K562 (cell line): ENCODE measurements around the gene ABL1. TPM values are rescaled to one million over a fixed set of nuclear protein-coding genes. Genes with fewer than 3 reads are reported as not detected.

Source experiments
- ATAC-seq: fragments of 200-7000 bp; cut with Tn5 transposase; 3 replicates; pipeline ENCODE4 v1.9.1; 2020; ENCODE audit warnings: moderate library complexity
- BruUV-seq: library from RNA; stranded (reverse); fragments of 400-500 nt; replicated peaks from 2 replicates; lab custom pipeline; 2021; lab: Mats Ljungman, UMichigan
- CTCF ChIA-PET: fragments of 300-600 bp; formaldehyde crosslinking; extraction: SDS; loops from one replicate; lab custom pipeline; 2021; ENCODE audit warnings: low intra/inter-chr PET ratio; lab: Yijun Ruan, JAX
- POLR2A ChIA-PET: fragments of 300-600, 350-650 bp; sonication (Branson Sonifier 250); formaldehyde crosslinking; extraction: SDS; loops from one replicate; lab custom pipeline; 2021; ENCODE audit warnings: antibody characterized with exemption, inconsistent platforms; lab: Yijun Ruan, JAX
- DNase-seq, 4 experiments: peaks; one replicate each; pipeline versions ENCODE4 v3.0.0 to v3.0.0-alpha.2; 2011 to 2018; ENCODE audit warnings: low spot score in 3 of 4, mixed read lengths in 3 of 4; ENCODE audit errors: extremely low read depth in 1 of 4
- FAIRE-seq: peaks from 2 replicates; lab custom pipeline; 2011; peaks lifted over from hg19 to GRCh38; lab: Jason Lieb, UNC
- H2AFZ ChIP-seq: 2 replicates; pipeline ENCODE4 v1.6.0; 2011; ENCODE audit warnings: low read depth, low read length, control low read depth, inconsistent platforms
- H3K27ac ChIP-seq: fragments of 200-600 bp; 3 replicates; pipeline ENCODE4 v1.8.0; 2011; ENCODE audit warnings: low read depth, mild to moderate bottlenecking, control low read depth, inconsistent platforms, low read length, moderate library complexity, mixed read lengths; ENCODE audit errors: extremely low read depth
- H3K27me3 ChIP-seq, 2 experiments: fragments of 300-600 bp in 1 of 2; 2 replicates in 1 of 2; 3 replicates in 1 of 2; pipeline versions ENCODE4 v1.6.0 to v1.8.0; 2011; ENCODE audit warnings: inconsistent platforms in 2 of 2, low read length in 2 of 2, mild to moderate bottlenecking in 1 of 2, mixed read lengths in 1 of 2, moderate library complexity in 1 of 2; ENCODE audit not compliant: control insufficient read depth in 2 of 2, insufficient read depth in 2 of 2
- H3K36me3 ChIP-seq: fragments of 300-600 bp; 3 replicates; pipeline ENCODE4 v1.8.0; 2011; ENCODE audit warnings: mild to moderate bottlenecking, low read length, inconsistent platforms; ENCODE audit not compliant: control insufficient read depth, insufficient read depth
- H3K4me1 ChIP-seq, 2 experiments: fragments of 200-600 bp in 1 of 2; replicated peaks in 1 of 2; 2 replicates in 1 of 2; 3 replicates in 1 of 2; pipeline versions ENCODE4 v1.5.1 to v1.8.0; 2011; ENCODE audit warnings: inconsistent platforms in 2 of 2, low read length in 2 of 2, mild to moderate bottlenecking in 1 of 2, mixed read lengths in 1 of 2, moderate library complexity in 1 of 2; ENCODE audit not compliant: control insufficient read depth in 2 of 2, insufficient read depth in 2 of 2
- H3K4me2 ChIP-seq: 2 replicates; pipeline ENCODE4 v1.6.1; 2011; ENCODE audit warnings: low read length, control low read depth, inconsistent platforms, mixed read lengths; ENCODE audit not compliant: insufficient read depth
- H3K4me3 ChIP-seq: fragments of 200-600 bp; sonication (generic), shearing (Covaris generic); 2 replicates; pipeline ENCODE4 v1.5.1; 2016; ENCODE audit warnings: control low read depth, inconsistent platforms
- H3K79me2 ChIP-seq: fragments of 200-600 bp; 3 replicates; pipeline ENCODE4 v1.8.0; 2011; ENCODE audit warnings: low read length, inconsistent platforms; ENCODE audit not compliant: control insufficient read depth, insufficient read depth
- H3K9ac ChIP-seq, 2 experiments: 2 replicates each; pipeline versions ENCODE4 v1.6.0 to v1.6.1; 2011; ENCODE audit warnings: low read depth in 2 of 2, low read length in 2 of 2, control low read depth in 1 of 2, inconsistent platforms in 1 of 2, mild to moderate bottlenecking in 1 of 2, mixed read lengths in 1 of 2; ENCODE audit not compliant: insufficient read depth in 1 of 2
- H3K9me1 ChIP-seq: one replicate; pipeline ENCODE4 v1.6.0; 2011; ENCODE audit warnings: inconsistent platforms, mild to moderate bottlenecking, low read length, moderate library complexity; ENCODE audit not compliant: control insufficient read depth, insufficient read depth
- H3K9me3 ChIP-seq: replicated peaks from 2 replicates; pipeline ENCODE4 v1.5.1; 2011; ENCODE audit warnings: low read depth, low read length, inconsistent platforms; ENCODE audit not compliant: control insufficient read depth, insufficient read depth
- H4K20me1 ChIP-seq: replicated peaks from 2 replicates; pipeline ENCODE4 v1.6.1; 2011; ENCODE audit warnings: low read length, inconsistent platforms, mixed read lengths; ENCODE audit not compliant: control insufficient read depth, insufficient read depth
- CBFB ChIP-seq: sonication (generic); formaldehyde crosslinking; IDR thresholded peaks from 2 replicates; pipeline ENCODE4 v1.4.0; 2020; ENCODE audit warnings: mild to moderate bottlenecking, missing genetic modification reagents
- CHCHD3 ChIP-seq: fragments of 250-450 bp; sonication (Bioruptor Pico); IDR thresholded peaks from 2 replicates; pipeline ENCODE4 v2.1.2; 2022; ENCODE audit warnings: mild to moderate bottlenecking
- DMBX1 ChIP-seq: fragments of 250-450 bp; sonication (Bioruptor Pico); IDR thresholded peaks from 2 replicates; pipeline ENCODE4 v1.8.0; 2022; ENCODE audit warnings: inconsistent platforms, mild to moderate bottlenecking, moderate library complexity, borderline replicate concordance
- FIP1L1 ChIP-seq: fragments of 200-400 bp; formaldehyde crosslinking; IDR thresholded peaks from 2 replicates; pipeline ENCODE4 v1.6.1; 2018; ENCODE audit warnings: mild to moderate bottlenecking, low read depth, low read length; ENCODE audit not compliant: poor library complexity, severe bottlenecking
- NFE2 ChIP-seq: IDR thresholded peaks from 2 replicates; pipeline ENCODE4 v1.6.1; 2014; ENCODE audit warnings: antibody characterized with exemption, low read depth
- POLR2B ChIP-seq: fragments of 450-650 bp; IDR thresholded peaks from 2 replicates; pipeline ENCODE4 v1.6.1; 2018; ENCODE audit warnings: low read depth; ENCODE audit not compliant: partially characterized antibody
- RBM22 ChIP-seq: fragments of 200-400 bp; formaldehyde crosslinking; IDR thresholded peaks from 2 replicates; pipeline ENCODE4 v1.6.1; 2018; ENCODE audit warnings: low read length, low read depth; ENCODE audit not compliant: poor library complexity, severe bottlenecking
- WGBS: fragments of 100-300 bp; shearing (Covaris generic); methylation state at CpG from one replicate; pipeline ENCODE4 v1.1.6; 2016; ENCODE audit warnings: low coverage, mixed read lengths; ENCODE audit not compliant: insufficient coverage; ENCODE audit errors: missing lambda C conversion rate; 5-methylcytosine and 5-hydroxymethylcytosine counted together
- in situ Hi-C: fragments of 300-500 bp; cut with MboI; formaldehyde crosslinking; loops from 4 replicates; pipeline ENCODE4 v1.15.0; 2018; ENCODE audit warnings: inconsistent platforms, mixed read lengths
- intact Hi-C: fragments of 100-400 bp; cut with micrococcal nuclease; formaldehyde crosslinking; loops from 2 replicates; pipeline ENCODE4 v1.14.2; 2022
- polyA plus RNA-seq, 8 experiments: library from polyadenylated mRNA; depleted of rRNA in 4 of 8; stranded (reverse) in 5 of 8; unstranded in 3 of 8; fragments of >200 nt; fragmentation: Nextera tagmentation in 2 of 8; fragmentation: Illumina TruSeq in 1 of 8; extraction: Ambion mirVana in 2 of 8; extraction: Trizol in 1 of 8; gene quantifications; 2 replicates each; pipeline versions ENCODE4 v1.2.1 to v1.2.3, GENCODE V29; 2011 to 2014; ENCODE audit warnings: inconsistent platforms in 1 of 8, missing spikeins in 1 of 8
- total RNA-seq, 7 experiments: library from RNA; depleted of rRNA in 6 of 7; stranded (reverse); fragments of >200 nt in 6 of 7; fragmentation: Illumina TruSeq in 2 of 7; extraction: Trizol in 2 of 7; gene quantifications; 2 replicates each; pipeline versions ENCODE4 v1.2.1 to v1.2.3, GENCODE V29; 2011 to 2021; ENCODE audit warnings: low replicate concordance in 1 of 7
- TF ChIP-seq, protein P1 (sequence below), 2 experiments: fragments of 450-650 bp in 1 of 2; sonication (generic) in 1 of 2; formaldehyde crosslinking; conservative IDR thresholded peaks; 2 replicates each; pipeline versions ENCODE4 v1.4.0 to v1.8.1; 2020 to 2022; ENCODE audit warnings: mild to moderate bottlenecking in 1 of 2, missing genetic modification reagents in 1 of 2
- TF ChIP-seq, protein P2 (sequence below): fragments of 200-600 bp; sonication (generic); IDR thresholded peaks from one replicate; pipeline ENCODE4 v1.6.1; 2012; ENCODE audit warnings: mild to moderate bottlenecking, low read depth, low read length, inconsistent platforms

ABL1 gene
- total and polyA plus RNA-seq, 9 of the 15 experiments (the other 6 are each of a cell fraction or from before 2014, with no cell fraction given), result 1.5 to 130 (median 37.8) TPM

DNA sequence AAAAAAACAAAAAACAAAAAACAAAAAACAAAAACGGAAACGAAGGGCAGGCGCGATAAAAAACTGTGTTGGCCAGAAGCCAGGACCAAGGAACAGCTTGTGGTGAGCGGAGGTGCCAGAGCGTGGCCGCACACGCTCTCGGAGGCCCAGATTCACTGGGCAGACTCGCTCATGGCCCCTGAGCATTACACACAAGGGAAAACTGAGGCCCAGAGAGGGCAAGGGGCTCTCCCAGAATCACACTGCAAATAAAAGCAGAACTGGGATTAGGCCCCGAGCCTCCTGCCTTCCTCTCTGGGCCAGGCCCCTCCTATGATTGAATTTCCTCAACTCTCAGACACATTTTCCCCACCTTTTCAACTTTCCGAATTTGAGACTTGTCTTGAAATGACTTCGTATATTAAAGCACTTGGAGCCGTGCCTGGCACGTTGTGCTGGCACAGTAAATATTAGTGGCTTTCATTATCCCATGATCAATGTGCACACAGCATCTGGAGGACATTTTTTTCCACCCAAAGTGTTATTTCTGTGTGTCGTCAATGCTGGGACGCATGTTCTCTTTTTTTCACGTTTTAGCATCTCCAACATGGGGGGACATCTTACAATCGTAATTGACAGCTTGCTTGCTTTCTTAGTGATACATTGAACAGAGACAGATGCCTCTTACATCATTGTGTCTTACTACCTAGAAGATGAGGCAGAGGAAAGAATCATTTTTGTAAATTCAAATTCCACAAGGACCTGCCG lies 96.6 kb downstream of the ABL1 start:
- no peaks in the 10 kb centered on the region for H3K79me2 ChIP-seq
- no peaks in the 10 kb centered on the region for H3K9me3 ChIP-seq
- H3K27me3 ChIP-seq, result peaks cover 95 to 98% of the 10 kb centered on the region in 2 experiments
- ChIA-PET POLR2A (interaction anchor here (0.6 to 26.8 kb wide), 7 partner anchors 14 to 62 kb away, joined by 3 to 582 read pairs (median 4); no protein-coding TSS in a partner anchor), CTCF (no interaction called here)
- peak; percentile 67 for FAIRE-seq
- H2AFZ ChIP-seq, result no peak overlapping the region
- peaks cover 83% of the 10 kb centered on the region for H4K20me1 ChIP-seq
- H3K4me2 ChIP-seq, result no peak overlapping the region
- peak in 3 of 4 experiments; percentile 66 to 70 (median 67) for DNase-seq
- intact Hi-C loops, result no loop called here
- H3K36me3 ChIP-seq, result no peaks in the 10 kb centered on the region
- ATAC-seq, result no peak
- H3K27ac ChIP-seq, result no peak overlapping the region
- in situ Hi-C loops, result no loop called here
- H3K4me1 ChIP-seq, result peaks cover 0 to 36% of the 10 kb centered on the region in 2 experiments; a peak in 2 of 5 replicates
- H3K9me1 ChIP-seq, result peaks cover 10% of the 10 kb centered on the region
- peak overlapping the region in 1 of 2 experiments; percentile 21; a peak in 1 of 4 replicates for H3K9ac ChIP-seq
- no TSS peak for BruUV-seq
- no peak overlapping the region for H3K4me3 ChIP-seq
- WGBS, result 3% methylated on average over 20 of the region's 20 CpGs
- no peak for TF ChIP-seq DMBX1 (CRISPR knock-in tag)
- TF ChIP-seq FIP1L1, result no peak
- TF ChIP-seq RBM22, result no peak
- no peak for TF ChIP-seq NFE2
- TF ChIP-seq POLR2B, result no peak
- no peak for TF ChIP-seq CHCHD3 (CRISPR knock-in tag)
- TF ChIP-seq, protein P1, sequence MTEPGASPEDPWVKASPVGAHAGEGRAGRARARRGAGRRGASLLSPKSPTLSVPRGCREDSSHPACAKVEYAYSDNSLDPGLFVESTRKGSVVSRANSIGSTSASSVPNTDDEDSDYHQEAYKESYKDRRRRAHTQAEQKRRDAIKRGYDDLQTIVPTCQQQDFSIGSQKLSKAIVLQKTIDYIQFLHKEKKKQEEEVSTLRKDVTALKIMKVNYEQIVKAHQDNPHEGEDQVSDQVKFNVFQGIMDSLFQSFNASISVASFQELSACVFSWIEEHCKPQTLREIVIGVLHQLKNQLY (CRISPR knock-in tag; conservative IDR thresholded peaks at IDR 0.05), result peak in 1 of 2 experiments; percentile 57; a peak in 2 of 4 replicates
- TF ChIP-seq CBFB, result no peak
- TF ChIP-seq, protein P2, sequence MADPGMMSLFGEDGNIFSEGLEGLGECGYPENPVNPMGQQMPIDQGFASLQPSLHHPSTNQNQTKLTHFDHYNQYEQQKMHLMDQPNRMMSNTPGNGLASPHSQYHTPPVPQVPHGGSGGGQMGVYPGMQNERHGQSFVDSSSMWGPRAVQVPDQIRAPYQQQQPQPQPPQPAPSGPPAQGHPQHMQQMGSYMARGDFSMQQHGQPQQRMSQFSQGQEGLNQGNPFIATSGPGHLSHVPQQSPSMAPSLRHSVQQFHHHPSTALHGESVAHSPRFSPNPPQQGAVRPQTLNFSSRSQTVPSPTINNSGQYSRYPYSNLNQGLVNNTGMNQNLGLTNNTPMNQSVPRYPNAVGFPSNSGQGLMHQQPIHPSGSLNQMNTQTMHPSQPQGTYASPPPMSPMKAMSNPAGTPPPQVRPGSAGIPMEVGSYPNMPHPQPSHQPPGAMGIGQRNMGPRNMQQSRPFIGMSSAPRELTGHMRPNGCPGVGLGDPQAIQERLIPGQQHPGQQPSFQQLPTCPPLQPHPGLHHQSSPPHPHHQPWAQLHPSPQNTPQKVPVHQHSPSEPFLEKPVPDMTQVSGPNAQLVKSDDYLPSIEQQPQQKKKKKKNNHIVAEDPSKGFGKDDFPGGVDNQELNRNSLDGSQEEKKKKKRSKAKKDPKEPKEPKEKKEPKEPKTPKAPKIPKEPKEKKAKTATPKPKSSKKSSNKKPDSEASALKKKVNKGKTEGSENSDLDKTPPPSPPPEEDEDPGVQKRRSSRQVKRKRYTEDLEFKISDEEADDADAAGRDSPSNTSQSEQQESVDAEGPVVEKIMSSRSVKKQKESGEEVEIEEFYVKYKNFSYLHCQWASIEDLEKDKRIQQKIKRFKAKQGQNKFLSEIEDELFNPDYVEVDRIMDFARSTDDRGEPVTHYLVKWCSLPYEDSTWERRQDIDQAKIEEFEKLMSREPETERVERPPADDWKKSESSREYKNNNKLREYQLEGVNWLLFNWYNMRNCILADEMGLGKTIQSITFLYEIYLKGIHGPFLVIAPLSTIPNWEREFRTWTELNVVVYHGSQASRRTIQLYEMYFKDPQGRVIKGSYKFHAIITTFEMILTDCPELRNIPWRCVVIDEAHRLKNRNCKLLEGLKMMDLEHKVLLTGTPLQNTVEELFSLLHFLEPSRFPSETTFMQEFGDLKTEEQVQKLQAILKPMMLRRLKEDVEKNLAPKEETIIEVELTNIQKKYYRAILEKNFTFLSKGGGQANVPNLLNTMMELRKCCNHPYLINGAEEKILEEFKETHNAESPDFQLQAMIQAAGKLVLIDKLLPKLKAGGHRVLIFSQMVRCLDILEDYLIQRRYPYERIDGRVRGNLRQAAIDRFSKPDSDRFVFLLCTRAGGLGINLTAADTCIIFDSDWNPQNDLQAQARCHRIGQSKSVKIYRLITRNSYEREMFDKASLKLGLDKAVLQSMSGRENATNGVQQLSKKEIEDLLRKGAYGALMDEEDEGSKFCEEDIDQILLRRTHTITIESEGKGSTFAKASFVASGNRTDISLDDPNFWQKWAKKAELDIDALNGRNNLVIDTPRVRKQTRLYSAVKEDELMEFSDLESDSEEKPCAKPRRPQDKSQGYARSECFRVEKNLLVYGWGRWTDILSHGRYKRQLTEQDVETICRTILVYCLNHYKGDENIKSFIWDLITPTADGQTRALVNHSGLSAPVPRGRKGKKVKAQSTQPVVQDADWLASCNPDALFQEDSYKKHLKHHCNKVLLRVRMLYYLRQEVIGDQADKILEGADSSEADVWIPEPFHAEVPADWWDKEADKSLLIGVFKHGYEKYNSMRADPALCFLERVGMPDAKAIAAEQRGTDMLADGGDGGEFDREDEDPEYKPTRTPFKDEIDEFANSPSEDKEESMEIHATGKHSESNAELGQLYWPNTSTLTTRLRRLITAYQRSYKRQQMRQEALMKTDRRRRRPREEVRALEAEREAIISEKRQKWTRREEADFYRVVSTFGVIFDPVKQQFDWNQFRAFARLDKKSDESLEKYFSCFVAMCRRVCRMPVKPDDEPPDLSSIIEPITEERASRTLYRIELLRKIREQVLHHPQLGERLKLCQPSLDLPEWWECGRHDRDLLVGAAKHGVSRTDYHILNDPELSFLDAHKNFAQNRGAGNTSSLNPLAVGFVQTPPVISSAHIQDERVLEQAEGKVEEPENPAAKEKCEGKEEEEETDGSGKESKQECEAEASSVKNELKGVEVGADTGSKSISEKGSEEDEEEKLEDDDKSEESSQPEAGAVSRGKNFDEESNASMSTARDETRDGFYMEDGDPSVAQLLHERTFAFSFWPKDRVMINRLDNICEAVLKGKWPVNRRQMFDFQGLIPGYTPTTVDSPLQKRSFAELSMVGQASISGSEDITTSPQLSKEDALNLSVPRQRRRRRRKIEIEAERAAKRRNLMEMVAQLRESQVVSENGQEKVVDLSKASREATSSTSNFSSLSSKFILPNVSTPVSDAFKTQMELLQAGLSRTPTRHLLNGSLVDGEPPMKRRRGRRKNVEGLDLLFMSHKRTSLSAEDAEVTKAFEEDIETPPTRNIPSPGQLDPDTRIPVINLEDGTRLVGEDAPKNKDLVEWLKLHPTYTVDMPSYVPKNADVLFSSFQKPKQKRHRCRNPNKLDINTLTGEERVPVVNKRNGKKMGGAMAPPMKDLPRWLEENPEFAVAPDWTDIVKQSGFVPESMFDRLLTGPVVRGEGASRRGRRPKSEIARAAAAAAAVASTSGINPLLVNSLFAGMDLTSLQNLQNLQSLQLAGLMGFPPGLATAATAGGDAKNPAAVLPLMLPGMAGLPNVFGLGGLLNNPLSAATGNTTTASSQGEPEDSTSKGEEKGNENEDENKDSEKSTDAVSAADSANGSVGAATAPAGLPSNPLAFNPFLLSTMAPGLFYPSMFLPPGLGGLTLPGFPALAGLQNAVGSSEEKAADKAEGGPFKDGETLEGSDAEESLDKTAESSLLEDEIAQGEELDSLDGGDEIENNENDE, result no peak
